Tibial nerve (tissue), 3 donors: ENCODE results near the gene APBA3.

Experiments used
- CTCF ChIP-seq, 5 experiments: fragments of 200-600 bp in 3 of 5; fragments of 450-650 bp in 2 of 5; sonication (generic) in 3 of 5; IDR thresholded peaks; one replicate each; pipeline ENCODE4 v1.5.1; 2016 to 2019; ENCODE audit warnings: antibody characterized with exemption in 5 of 5, mild to moderate bottlenecking in 3 of 5, moderate library complexity in 2 of 5
- POLR2A ChIP-seq, 2 donors: fragments of 450-650 bp; IDR thresholded peaks; one replicate each; pipeline ENCODE4 v1.6.1; 2017; ENCODE audit warnings: antibody characterized with exemption in 2 of 2, mild to moderate bottlenecking in 2 of 2, moderate library complexity in 2 of 2

- TF ChIP-seq CTCF (IDR thresholded peaks at IDR 0.05) (no peak), POLR2A (IDR thresholded peaks at IDR 0.05) (no peak)
Observed at GRCh38 chr19:3721887-3722442, 39.5 kb downstream of the APBA3 start.
